Measurements from ENCODE around the gene BAAT.

BAAT gene

GRCh38 chr9:101342595-101342994 is 42.2 kb downstream of the BAAT start:
- H3K27ac ChIP-seq = no peak overlapping the region
- no peaks in the 10 kb centered on the region for H4K20me1 ChIP-seq (ENCODE audit: insufficient read depth)
- no peaks in the 10 kb centered on the region for H3K36me3 ChIP-seq (ENCODE audit: insufficient read depth)
- no peak overlapping the region for H2AFZ ChIP-seq (ENCODE audit: low read depth)
- no peak overlapping the region for H3K9ac ChIP-seq
- H3K4me2 ChIP-seq = no peak overlapping the region
- no peak overlapping the region for H3K4me3 ChIP-seq (IDR thresholded peaks at IDR 0.05; ENCODE audit: insufficient read depth, low read depth, low read length)
- no peaks in the 10 kb centered on the region for H3K4me1 ChIP-seq (ENCODE audit: low read depth, poor library complexity, severe bottlenecking)
- H3K27me3 ChIP-seq (ENCODE audit: insufficient read depth, low read depth) = no peaks in the 10 kb centered on the region
- no peaks in the 10 kb centered on the region for H3K79me2 ChIP-seq (ENCODE audit: insufficient read depth, low read depth)
- TF ChIP-seq CTCF (conservative IDR thresholded peaks at IDR 0.05; ENCODE audit: low read depth, low read length) = no peak

DNA sequence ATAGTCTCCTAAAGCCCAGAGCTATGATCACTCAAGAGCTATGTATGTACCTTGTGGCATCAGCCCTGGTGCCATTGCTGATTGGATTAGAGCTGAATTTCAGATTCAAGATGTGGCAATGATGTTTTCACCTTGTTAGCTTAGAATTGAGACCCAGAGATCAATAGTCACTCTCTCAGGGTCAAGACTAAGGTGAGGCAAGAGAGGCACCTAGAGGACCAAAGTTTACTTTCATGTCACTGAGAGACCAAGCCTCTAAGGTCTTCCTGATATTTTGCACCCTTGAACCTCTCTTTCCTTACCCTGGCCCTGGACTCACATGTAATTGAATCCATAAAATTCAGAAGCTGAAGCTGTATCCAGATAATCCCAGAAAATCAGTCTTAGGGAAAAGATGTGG is 42.8 kb downstream of the BAAT start:
- H3K4me2 ChIP-seq = no peak overlapping the region
- H3K79me2 ChIP-seq (ENCODE audit: insufficient read depth, low read depth) = no peaks in the 10 kb centered on the region

GRCh38 chr9:101337237-101337636 is 47.6 kb downstream of the BAAT start:
- Histone ChIP-seq H3K4me3 (IDR thresholded peaks at IDR 0.05; ENCODE audit: insufficient read depth, low read depth, low read length) (no peak overlapping the region), H4K20me1 (ENCODE audit: insufficient read depth) (no peaks in the 10 kb centered on the region), H3K4me1 (ENCODE audit: low read depth, poor library complexity, severe bottlenecking) (no peaks in the 10 kb centered on the region), H3K27me3 (ENCODE audit: insufficient read depth, low read depth) (no peaks in the 10 kb centered on the region), H3K36me3 (ENCODE audit: insufficient read depth) (no peaks in the 10 kb centered on the region), H3K79me2 (ENCODE audit: insufficient read depth, low read depth) (no peaks in the 10 kb centered on the region), H3K4me2 (no peak overlapping the region), H3K27ac (no peak overlapping the region), H3K9ac (no peak overlapping the region), H2AFZ (ENCODE audit: low read depth) (no peak overlapping the region)
- no peak for TF ChIP-seq CTCF (conservative IDR thresholded peaks at IDR 0.05; ENCODE audit: low read depth, low read length)

More for the DNA sequence above, 42.8 kb downstream of the BAAT start:
- no peak for TF ChIP-seq CTCF (conservative IDR thresholded peaks at IDR 0.05; ENCODE audit: low read depth, low read length)
- H3K27ac ChIP-seq = no peak overlapping the region
- no peaks in the 10 kb centered on the region for H3K36me3 ChIP-seq (ENCODE audit: insufficient read depth)
- H2AFZ ChIP-seq (ENCODE audit: low read depth) = no peak overlapping the region
- no peak overlapping the region for H3K4me3 ChIP-seq (IDR thresholded peaks at IDR 0.05; ENCODE audit: insufficient read depth, low read depth, low read length)
- H3K4me1 ChIP-seq (ENCODE audit: low read depth, poor library complexity, severe bottlenecking) = no peaks in the 10 kb centered on the region
- H4K20me1 ChIP-seq (ENCODE audit: insufficient read depth) = no peaks in the 10 kb centered on the region
- no peaks in the 10 kb centered on the region for H3K27me3 ChIP-seq (ENCODE audit: insufficient read depth, low read depth)
- no peak overlapping the region for H3K9ac ChIP-seq

GRCh38 chr9:101336091-101336490 is 48.7 kb downstream of the BAAT start:
- H3K27ac ChIP-seq = no peak overlapping the region
- no peak overlapping the region for H3K9ac ChIP-seq
- no peak overlapping the region for H3K4me2 ChIP-seq
- H2AFZ ChIP-seq (ENCODE audit: low read depth) = no peak overlapping the region
- H3K27me3 ChIP-seq (ENCODE audit: insufficient read depth, low read depth) = no peaks in the 10 kb centered on the region
- no peaks in the 10 kb centered on the region for H3K36me3 ChIP-seq (ENCODE audit: insufficient read depth)
- no peak for TF ChIP-seq CTCF (conservative IDR thresholded peaks at IDR 0.05; ENCODE audit: low read depth, low read length)
- no peaks in the 10 kb centered on the region for H3K4me1 ChIP-seq (ENCODE audit: low read depth, poor library complexity, severe bottlenecking)
- H3K79me2 ChIP-seq (ENCODE audit: insufficient read depth, low read depth) = no peaks in the 10 kb centered on the region
- H4K20me1 ChIP-seq (ENCODE audit: insufficient read depth) = no peaks in the 10 kb centered on the region
- H3K4me3 ChIP-seq (IDR thresholded peaks at IDR 0.05; ENCODE audit: insufficient read depth, low read depth, low read length) = no peak overlapping the region

Data from KMS-11 (cell line).